ENCODE results near the gene CDK15. TPM values are rescaled to one million over a fixed set of nuclear protein-coding genes. Genes with fewer than 3 reads are reported as not detected.

The CDK15 gene
- total RNA-seq, 1 experiment from 2014 or later: not detected

DNA sequence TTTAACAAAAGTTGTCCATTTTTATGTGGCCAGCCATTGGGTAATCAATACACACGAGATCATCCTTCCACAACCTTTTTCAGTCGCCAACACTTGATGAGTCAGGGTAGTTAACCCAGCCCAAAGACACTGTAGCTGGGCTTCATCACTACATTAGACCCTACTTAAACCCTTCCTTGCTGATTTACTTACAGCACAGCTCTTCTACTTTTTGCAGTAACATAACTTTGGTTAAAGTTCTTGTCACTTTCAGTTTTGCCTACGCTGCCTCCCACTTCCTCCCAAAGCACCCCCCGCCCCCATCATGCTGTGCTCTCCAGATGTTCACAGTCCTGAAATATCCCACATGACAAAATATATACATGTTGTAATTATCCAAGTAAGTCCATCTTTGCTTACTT lies 103.6 kb downstream of the CDK15 start (continued):
- TF ChIP-seq NFYB (CRISPR knock-in tag; conservative IDR thresholded peaks at IDR 0.05; ENCODE audit: low read depth) (no peak), ZNF219 (CRISPR knock-in tag; IDR thresholded peaks at IDR 0.05; ENCODE audit: borderline replicate concordance) (no peak), ZNF416 (CRISPR knock-in tag; IDR thresholded peaks at IDR 0.05) (no peak), ZNF263 (CRISPR knock-in tag; IDR thresholded peaks at IDR 0.05; ENCODE audit: low read depth) (no peak), FOXP1 (CRISPR knock-in tag; IDR thresholded peaks at IDR 0.05; ENCODE audit: borderline replicate concordance) (no peak)
- TF ChIP-seq, protein P1, sequence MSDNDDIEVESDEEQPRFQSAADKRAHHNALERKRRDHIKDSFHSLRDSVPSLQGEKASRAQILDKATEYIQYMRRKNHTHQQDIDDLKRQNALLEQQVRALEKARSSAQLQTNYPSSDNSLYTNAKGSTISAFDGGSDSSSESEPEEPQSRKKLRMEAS (CRISPR knock-in tag; IDR thresholded peaks at IDR 0.05): no peak
- TF ChIP-seq, protein P2, sequence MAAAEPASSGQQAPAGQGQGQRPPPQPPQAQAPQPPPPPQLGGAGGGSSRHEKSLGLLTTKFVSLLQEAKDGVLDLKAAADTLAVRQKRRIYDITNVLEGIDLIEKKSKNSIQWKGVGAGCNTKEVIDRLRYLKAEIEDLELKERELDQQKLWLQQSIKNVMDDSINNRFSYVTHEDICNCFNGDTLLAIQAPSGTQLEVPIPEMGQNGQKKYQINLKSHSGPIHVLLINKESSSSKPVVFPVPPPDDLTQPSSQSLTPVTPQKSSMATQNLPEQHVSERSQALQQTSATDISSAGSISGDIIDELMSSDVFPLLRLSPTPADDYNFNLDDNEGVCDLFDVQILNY (CRISPR knock-in tag; IDR thresholded peaks at IDR 0.05): no peak
- TF ChIP-seq, protein P3, sequence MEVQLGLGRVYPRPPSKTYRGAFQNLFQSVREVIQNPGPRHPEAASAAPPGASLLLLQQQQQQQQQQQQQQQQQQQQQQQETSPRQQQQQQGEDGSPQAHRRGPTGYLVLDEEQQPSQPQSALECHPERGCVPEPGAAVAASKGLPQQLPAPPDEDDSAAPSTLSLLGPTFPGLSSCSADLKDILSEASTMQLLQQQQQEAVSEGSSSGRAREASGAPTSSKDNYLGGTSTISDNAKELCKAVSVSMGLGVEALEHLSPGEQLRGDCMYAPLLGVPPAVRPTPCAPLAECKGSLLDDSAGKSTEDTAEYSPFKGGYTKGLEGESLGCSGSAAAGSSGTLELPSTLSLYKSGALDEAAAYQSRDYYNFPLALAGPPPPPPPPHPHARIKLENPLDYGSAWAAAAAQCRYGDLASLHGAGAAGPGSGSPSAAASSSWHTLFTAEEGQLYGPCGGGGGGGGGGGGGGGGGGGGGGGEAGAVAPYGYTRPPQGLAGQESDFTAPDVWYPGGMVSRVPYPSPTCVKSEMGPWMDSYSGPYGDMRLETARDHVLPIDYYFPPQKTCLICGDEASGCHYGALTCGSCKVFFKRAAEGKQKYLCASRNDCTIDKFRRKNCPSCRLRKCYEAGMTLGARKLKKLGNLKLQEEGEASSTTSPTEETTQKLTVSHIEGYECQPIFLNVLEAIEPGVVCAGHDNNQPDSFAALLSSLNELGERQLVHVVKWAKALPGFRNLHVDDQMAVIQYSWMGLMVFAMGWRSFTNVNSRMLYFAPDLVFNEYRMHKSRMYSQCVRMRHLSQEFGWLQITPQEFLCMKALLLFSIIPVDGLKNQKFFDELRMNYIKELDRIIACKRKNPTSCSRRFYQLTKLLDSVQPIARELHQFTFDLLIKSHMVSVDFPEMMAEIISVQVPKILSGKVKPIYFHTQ (CRISPR knock-in tag; IDR thresholded peaks at IDR 0.05): no peak
- TF ChIP-seq, protein P4, sequence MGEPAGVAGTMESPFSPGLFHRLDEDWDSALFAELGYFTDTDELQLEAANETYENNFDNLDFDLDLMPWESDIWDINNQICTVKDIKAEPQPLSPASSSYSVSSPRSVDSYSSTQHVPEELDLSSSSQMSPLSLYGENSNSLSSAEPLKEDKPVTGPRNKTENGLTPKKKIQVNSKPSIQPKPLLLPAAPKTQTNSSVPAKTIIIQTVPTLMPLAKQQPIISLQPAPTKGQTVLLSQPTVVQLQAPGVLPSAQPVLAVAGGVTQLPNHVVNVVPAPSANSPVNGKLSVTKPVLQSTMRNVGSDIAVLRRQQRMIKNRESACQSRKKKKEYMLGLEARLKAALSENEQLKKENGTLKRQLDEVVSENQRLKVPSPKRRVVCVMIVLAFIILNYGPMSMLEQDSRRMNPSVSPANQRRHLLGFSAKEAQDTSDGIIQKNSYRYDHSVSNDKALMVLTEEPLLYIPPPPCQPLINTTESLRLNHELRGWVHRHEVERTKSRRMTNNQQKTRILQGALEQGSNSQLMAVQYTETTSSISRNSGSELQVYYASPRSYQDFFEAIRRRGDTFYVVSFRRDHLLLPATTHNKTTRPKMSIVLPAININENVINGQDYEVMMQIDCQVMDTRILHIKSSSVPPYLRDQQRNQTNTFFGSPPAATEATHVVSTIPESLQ (CRISPR knock-in tag; IDR thresholded peaks at IDR 0.05): no peak

DNA sequence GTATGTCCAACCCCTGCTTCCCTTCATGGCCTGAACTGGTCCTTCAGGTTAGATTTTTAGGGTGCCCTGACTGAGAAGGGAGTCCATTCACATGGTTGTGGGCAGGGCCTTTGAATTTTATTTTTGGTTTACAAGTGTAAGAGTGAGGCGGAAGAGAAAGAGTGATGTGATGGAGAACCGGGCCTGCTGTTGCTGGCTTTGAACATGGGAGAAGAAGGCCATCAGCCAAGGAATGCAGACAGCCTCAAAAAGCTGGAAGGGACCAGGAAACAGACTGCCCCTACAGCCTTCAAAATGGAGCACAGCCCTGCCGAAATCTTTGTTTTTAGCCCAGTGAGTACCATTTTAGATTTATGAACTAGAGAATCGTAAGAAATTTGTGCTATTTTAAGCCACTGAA lies 105.0 kb downstream of the CDK15 start:
- ATAC-seq (no peak; the same call in 1 of the 2 replicates), DNase-seq (ENCODE audit: low spot score) (no peak)
- Mint-ChIP-seq H3K27me3 (ENCODE audit: low read depth) (no peaks in the 10 kb centered on the region), H3K4me3 (no peak overlapping the region), H3K36me3 (no peaks in the 10 kb centered on the region), H3K9me3 (no peaks in the 10 kb centered on the region), H3K4me1 (peaks cover 39% of the 10 kb centered on the region), H3K27ac (no peak overlapping the region; the same call in 1 of the 2 replicates)
- ChIA-PET POLR2A (no interaction called here), CTCF (no interaction called here)
- no peak for TF ChIP-seq FOXJ3 (CRISPR knock-in tag; IDR thresholded peaks at IDR 0.05; ENCODE audit: borderline replicate concordance)
- TF ChIP-seq, protein P3 (CRISPR knock-in tag; IDR thresholded peaks at IDR 0.05): no peak
- TF ChIP-seq ZNF121 (CRISPR knock-in tag; IDR thresholded peaks at IDR 0.05): no peak
- TF ChIP-seq, protein P5, sequence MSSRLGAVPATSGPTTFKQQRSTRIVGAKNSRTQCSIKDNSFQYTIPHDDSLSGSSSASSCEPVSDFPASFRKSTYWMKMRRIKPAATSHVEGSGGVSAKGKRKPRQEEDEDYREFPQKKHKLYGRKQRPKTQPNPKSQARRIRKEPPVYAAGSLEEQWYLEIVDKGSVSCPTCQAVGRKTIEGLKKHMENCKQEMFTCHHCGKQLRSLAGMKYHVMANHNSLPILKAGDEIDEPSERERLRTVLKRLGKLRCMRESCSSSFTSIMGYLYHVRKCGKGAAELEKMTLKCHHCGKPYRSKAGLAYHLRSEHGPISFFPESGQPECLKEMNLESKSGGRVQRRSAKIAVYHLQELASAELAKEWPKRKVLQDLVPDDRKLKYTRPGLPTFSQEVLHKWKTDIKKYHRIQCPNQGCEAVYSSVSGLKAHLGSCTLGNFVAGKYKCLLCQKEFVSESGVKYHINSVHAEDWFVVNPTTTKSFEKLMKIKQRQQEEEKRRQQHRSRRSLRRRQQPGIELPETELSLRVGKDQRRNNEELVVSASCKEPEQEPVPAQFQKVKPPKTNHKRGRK (CRISPR knock-in tag; IDR thresholded peaks at IDR 0.05; ENCODE audit: borderline replicate concordance): no peak
- no peak for TF ChIP-seq MXD4 (CRISPR knock-in tag; IDR thresholded peaks at IDR 0.05; ENCODE audit: borderline replicate concordance)
- TF ChIP-seq, protein P6, sequence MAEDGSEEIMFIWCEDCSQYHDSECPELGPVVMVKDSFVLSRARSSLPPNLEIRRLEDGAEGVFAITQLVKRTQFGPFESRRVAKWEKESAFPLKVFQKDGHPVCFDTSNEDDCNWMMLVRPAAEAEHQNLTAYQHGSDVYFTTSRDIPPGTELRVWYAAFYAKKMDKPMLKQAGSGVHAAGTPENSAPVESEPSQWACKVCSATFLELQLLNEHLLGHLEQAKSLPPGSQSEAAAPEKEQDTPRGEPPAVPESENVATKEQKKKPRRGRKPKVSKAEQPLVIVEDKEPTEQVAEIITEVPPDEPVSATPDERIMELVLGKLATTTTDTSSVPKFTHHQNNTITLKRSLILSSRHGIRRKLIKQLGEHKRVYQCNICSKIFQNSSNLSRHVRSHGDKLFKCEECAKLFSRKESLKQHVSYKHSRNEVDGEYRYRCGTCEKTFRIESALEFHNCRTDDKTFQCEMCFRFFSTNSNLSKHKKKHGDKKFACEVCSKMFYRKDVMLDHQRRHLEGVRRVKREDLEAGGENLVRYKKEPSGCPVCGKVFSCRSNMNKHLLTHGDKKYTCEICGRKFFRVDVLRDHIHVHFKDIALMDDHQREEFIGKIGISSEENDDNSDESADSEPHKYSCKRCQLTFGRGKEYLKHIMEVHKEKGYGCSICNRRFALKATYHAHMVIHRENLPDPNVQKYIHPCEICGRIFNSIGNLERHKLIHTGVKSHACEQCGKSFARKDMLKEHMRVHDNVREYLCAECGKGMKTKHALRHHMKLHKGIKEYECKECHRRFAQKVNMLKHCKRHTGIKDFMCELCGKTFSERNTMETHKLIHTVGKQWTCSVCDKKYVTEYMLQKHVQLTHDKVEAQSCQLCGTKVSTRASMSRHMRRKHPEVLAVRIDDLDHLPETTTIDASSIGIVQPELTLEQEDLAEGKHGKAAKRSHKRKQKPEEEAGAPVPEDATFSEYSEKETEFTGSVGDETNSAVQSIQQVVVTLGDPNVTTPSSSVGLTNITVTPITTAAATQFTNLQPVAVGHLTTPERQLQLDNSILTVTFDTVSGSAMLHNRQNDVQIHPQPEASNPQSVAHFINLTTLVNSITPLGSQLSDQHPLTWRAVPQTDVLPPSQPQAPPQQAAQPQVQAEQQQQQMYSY (CRISPR knock-in tag; IDR thresholded peaks at IDR 0.05): no peak
- TF ChIP-seq PRRX2 (CRISPR knock-in tag; IDR thresholded peaks at IDR 0.05): no peak
- TF ChIP-seq EMX1 (CRISPR knock-in tag; IDR thresholded peaks at IDR 0.05): no peak

All from WTC11 (cell line).